DOHH2 (cell line): ENCODE measurements around the gene COMMD7.

Experiments used
- H3F3A ChIP-seq: fragments of 200-600 bp; sonication (generic), shearing (Covaris generic); 2 replicates; pipeline ENCODE4 v1.6.0; 2016; ENCODE audit warnings: antibody characterized with exemption, mild to moderate bottlenecking; ENCODE audit not compliant: control insufficient read depth, insufficient read depth
- H3K27ac ChIP-seq: fragments of 200-600 bp; sonication (generic); 2 replicates; pipeline ENCODE4 v1.5.1; 2014; ENCODE audit warnings: low read depth, mild to moderate bottlenecking, low read length, moderate library complexity
- H3K27me3 ChIP-seq: fragments of 200-600 bp; sonication (generic); 2 replicates; pipeline ENCODE4 v1.6.1; 2014; ENCODE audit warnings: mild to moderate bottlenecking, low read length, mixed read lengths; ENCODE audit not compliant: control insufficient read depth
- H3K36me3 ChIP-seq: fragments of 200-600 bp; sonication (generic); 2 replicates; pipeline ENCODE4 v1.6.1; 2014; ENCODE audit warnings: mild to moderate bottlenecking, low read length, moderate library complexity, mixed read lengths; ENCODE audit not compliant: control insufficient read depth
- H3K4me1 ChIP-seq: fragments of 200-600 bp; sonication (generic); 2 replicates; pipeline ENCODE4 v1.6.1; 2014; ENCODE audit warnings: mild to moderate bottlenecking, low read length, mixed read lengths; ENCODE audit not compliant: control insufficient read depth
- H3K4me2 ChIP-seq: fragments of 200-600 bp; sonication (generic); 2 replicates; pipeline ENCODE4 v1.6.0; 2014; ENCODE audit warnings: mild to moderate bottlenecking, low read length, moderate library complexity
- H3K4me3 ChIP-seq: fragments of 200-600 bp; sonication (generic); 2 replicates; pipeline ENCODE4 v1.5.1; 2014; ENCODE audit warnings: mild to moderate bottlenecking, low read length, mixed read lengths
- H3K79me2 ChIP-seq: fragments of 200-600 bp; sonication (generic); 2 replicates; pipeline ENCODE4 v1.6.1; 2014; ENCODE audit warnings: mild to moderate bottlenecking, low read length, mixed read lengths; ENCODE audit not compliant: control insufficient read depth
- H3K9me2 ChIP-seq: fragments of 200-600 bp; sonication (generic); replicated peaks from 2 replicates; pipeline ENCODE4 v1.6.1; 2014; ENCODE audit warnings: mild to moderate bottlenecking, low read length, mixed read lengths; ENCODE audit not compliant: control insufficient read depth
- H3K9me3 ChIP-seq: fragments of 200-600 bp; sonication (generic); 2 replicates; pipeline ENCODE4 v1.6.1; 2014; ENCODE audit warnings: antibody characterized with exemption, low read length, mixed read lengths; ENCODE audit not compliant: control insufficient read depth, insufficient read depth
- H4K20me1 ChIP-seq: fragments of 200-600 bp; sonication (generic); 2 replicates; pipeline ENCODE4 v1.6.0; 2014; ENCODE audit warnings: low read depth, mild to moderate bottlenecking, antibody characterized with exemption, low read length, moderate library complexity; ENCODE audit not compliant: control insufficient read depth, insufficient read depth
- CTCF ChIP-seq: fragments of 200-600 bp; sonication (generic); IDR thresholded peaks from one replicate; pipeline ENCODE4 v1.5.1; 2014; ENCODE audit warnings: antibody characterized with exemption, mild to moderate bottlenecking, low read depth, low read length; ENCODE audit not compliant: poor library complexity, severe bottlenecking
- EZH2phosphoT487 ChIP-seq: fragments of 200-600 bp; sonication (generic); IDR thresholded peaks from 2 replicates; pipeline ENCODE4 v1.6.1; 2017; ENCODE audit warnings: borderline replicate concordance, mild to moderate bottlenecking, antibody characterized with exemption, low read length, moderate library complexity, mixed read lengths

The COMMD7 gene

GRCh38 chr20:32764005-32764960 is 21.0 kb upstream of the COMMD7 start:
- Histone ChIP-seq H3K9me3 (no peaks in the 10 kb centered on the region), H3K4me2 (peak overlapping the region; percentile 94), H3K27me3 (peaks cover 12% of the 10 kb centered on the region), H3K27ac (no peak overlapping the region), H3K9me2 (no peaks in the 10 kb centered on the region), H4K20me1 (0 out of 2 replicates have a peak, but pooled peaks cover 4% of the 10 kb centered on the region), H3F3A (peaks cover 9% of the 10 kb centered on the region; the same call in 1 of the 2 replicates), H3K4me3 (no peak overlapping the region; the same call in 1 of the 2 replicates), H3K79me2 (0 out of 2 replicates have a peak, but pooled peaks cover 2% of the 10 kb centered on the region), H3K36me3 (no peaks in the 10 kb centered on the region), H3K4me1 (peaks cover 34% of the 10 kb centered on the region)
- TF ChIP-seq EZH2phosphoT487 (no peak), CTCF (no peak)

GRCh38 chr20:32763202-32764004 is 20.1 kb upstream of the COMMD7 start:
- peak overlapping the region; percentile 94 for H3K4me2 ChIP-seq
- H3K4me3 ChIP-seq: peak overlapping the region; percentile 74
- peaks cover 12% of the 10 kb centered on the region for H3K27me3 ChIP-seq
- no peaks in the 10 kb centered on the region for H3K36me3 ChIP-seq
- H3K27ac ChIP-seq: no peak overlapping the region
- no peaks in the 10 kb centered on the region for H3K9me3 ChIP-seq
- H3K79me2 ChIP-seq: 0 out of 2 replicates have a peak, but pooled peaks cover 2% of the 10 kb centered on the region
- H4K20me1 ChIP-seq: 0 out of 2 replicates have a peak, but pooled peaks cover 4% of the 10 kb centered on the region
- peaks cover 9% of the 10 kb centered on the region; the same call in 1 of the 2 replicates for H3F3A ChIP-seq
- no peaks in the 10 kb centered on the region for H3K9me2 ChIP-seq
- peak; percentile 13 for TF ChIP-seq CTCF
- no peak for TF ChIP-seq EZH2phosphoT487
- H3K4me1 ChIP-seq: peaks cover 34% of the 10 kb centered on the region

- Histone ChIP-seq H3K9me3 (no peaks in the 10 kb centered on the region), H3K4me1 (peaks cover 34% of the 10 kb centered on the region), H3K36me3 (no peaks in the 10 kb centered on the region), H3K27ac (no peak overlapping the region), H3K4me2 (peak overlapping the region; percentile 94), H3K79me2 (0 out of 2 replicates have a peak, but pooled peaks cover 2% of the 10 kb centered on the region), H3K9me2 (no peaks in the 10 kb centered on the region), H3F3A (peaks cover 9% of the 10 kb centered on the region; the same call in 1 of the 2 replicates), H3K4me3 (peak overlapping the region; percentile 74), H4K20me1 (0 out of 2 replicates have a peak, but pooled peaks cover 4% of the 10 kb centered on the region), H3K27me3 (peaks cover 12% of the 10 kb centered on the region)
- peak; percentile 80; the same call in 1 of the 2 replicates for TF ChIP-seq EZH2phosphoT487
- TF ChIP-seq CTCF: no peak
These were observed 19.5 kb upstream of the COMMD7 start for GRCh38 chr20:32762754-32763201.
